ENCODE results near the gene UBA52. TPM values are rescaled to one million over a fixed set of nuclear protein-coding genes. Genes with fewer than 3 reads are reported as not detected.

UBA52 gene
- total and polyA plus RNA-seq, 2 of the 13 experiments (the other 11 are each of a cell fraction or from before 2014, with no cell fraction given) = 959 to 1,782 TPM

DNA sequence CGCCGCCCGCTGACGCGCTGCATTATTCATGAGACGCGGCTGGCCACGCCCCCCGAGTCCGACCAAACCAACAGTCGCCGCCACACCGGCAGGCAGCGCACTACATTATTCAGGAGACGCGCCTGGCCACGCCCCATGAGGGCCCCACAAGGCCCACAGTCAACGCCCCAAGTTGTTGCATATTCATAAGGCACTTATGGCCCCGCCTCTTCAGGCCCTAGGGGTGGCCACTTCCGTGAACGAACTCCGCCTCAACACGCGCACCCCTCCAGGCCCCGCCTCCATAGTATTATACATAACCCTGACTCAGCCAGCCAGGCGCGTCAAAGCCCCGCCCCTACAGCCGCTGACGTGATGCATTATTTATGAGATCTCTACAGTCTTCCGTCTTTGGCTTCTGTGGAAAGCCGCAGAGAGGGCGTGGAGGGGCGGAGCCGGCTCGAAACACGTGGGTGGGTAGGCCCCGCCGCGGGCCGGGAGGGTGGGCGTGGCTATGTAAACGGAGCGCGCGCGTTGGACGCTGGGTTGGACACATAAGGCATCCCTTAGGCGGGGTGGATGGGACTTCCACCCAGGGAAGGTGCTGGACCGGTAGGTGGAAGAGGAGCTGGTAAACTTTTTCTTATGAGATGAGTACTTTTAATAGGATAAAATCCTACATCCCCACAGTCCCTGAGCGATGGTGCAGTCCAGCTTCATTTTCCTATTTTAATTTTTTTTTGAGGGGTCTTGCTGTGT lies 49.4 kb upstream of the UBA52 start (continued):
- peak; percentile 42; the same call in 1 of the 2 replicates for TF ChIP-seq MED1 (CRISPR knock-in tag; IDR thresholded peaks at IDR 0.05)
- TF ChIP-seq ZNF230 (CRISPR knock-in tag; IDR thresholded peaks at IDR 0.05) = 0 out of 2 replicates have a peak, but pooled peaks have one; percentile 2
- TF ChIP-seq KAT8 (CRISPR knock-in tag; IDR thresholded peaks at IDR 0.05) = 0 out of 2 replicates have a peak, but pooled peaks have one; percentile 8
- peak; percentile 24 for TF ChIP-seq XRCC5 (optimal IDR thresholded peaks at IDR 0.05; ENCODE audit: low read length)
- TF ChIP-seq SRSF4 (IDR thresholded peaks at IDR 0.05; ENCODE audit: low read depth, low read length, poor library complexity, severe bottlenecking) = no peak
- TF ChIP-seq, protein P1, sequence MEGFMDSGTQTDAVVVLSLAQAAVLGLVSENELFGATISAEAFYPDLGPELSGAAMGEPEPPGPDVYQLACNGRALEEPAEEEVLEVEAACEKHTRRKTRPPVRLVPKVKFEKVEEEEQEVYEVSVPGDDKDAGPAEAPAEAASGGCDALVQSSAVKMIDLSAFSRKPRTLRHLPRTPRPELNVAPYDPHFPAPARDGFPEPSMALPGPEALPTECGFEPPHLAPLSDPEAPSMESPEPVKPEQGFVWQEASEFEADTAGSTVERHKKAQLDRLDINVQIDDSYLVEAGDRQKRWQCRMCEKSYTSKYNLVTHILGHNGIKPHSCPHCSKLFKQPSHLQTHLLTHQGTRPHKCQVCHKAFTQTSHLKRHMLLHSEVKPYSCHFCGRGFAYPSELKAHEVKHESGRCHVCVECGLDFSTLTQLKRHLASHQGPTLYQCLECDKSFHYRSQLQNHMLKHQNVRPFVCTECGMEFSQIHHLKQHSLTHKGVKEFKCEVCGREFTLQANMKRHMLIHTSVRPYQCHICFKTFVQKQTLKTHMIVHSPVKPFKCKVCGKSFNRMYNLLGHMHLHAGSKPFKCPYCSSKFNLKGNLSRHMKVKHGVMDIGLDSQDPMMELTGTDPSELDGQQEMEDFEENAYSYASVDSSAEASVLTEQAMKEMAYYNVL (CRISPR knock-in tag; IDR thresholded peaks at IDR 0.05; ENCODE audit: borderline replicate concordance) = no peak; the same call in 1 of the 2 replicates
- TF ChIP-seq, protein P2, sequence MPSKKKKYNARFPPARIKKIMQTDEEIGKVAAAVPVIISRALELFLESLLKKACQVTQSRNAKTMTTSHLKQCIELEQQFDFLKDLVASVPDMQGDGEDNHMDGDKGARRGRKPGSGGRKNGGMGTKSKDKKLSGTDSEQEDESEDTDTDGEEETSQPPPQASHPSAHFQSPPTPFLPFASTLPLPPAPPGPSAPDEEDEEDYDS (CRISPR knock-in tag; IDR thresholded peaks at IDR 0.05) = peak; percentile 93
- TF ChIP-seq RCOR2 (CRISPR knock-in tag; IDR thresholded peaks at IDR 0.05) = 0 out of 2 replicates have a peak, but pooled peaks have one; percentile 35
- TF ChIP-seq ZNF460 (CRISPR knock-in tag; IDR thresholded peaks at IDR 0.05; ENCODE audit: borderline replicate concordance) = no peak
- TF ChIP-seq ISL2 (CRISPR knock-in tag; IDR thresholded peaks at IDR 0.05) = 0 out of 2 replicates have a peak, but pooled peaks have one; percentile 23
- TF ChIP-seq MAFK (conservative IDR thresholded peaks at IDR 0.05 in 1 of 2, IDR thresholded peaks at IDR 0.05 in 1 of 2; ENCODE audit: low read length in 2 of 2) = peak; percentile 62 to 64
- TF ChIP-seq, protein P3, sequence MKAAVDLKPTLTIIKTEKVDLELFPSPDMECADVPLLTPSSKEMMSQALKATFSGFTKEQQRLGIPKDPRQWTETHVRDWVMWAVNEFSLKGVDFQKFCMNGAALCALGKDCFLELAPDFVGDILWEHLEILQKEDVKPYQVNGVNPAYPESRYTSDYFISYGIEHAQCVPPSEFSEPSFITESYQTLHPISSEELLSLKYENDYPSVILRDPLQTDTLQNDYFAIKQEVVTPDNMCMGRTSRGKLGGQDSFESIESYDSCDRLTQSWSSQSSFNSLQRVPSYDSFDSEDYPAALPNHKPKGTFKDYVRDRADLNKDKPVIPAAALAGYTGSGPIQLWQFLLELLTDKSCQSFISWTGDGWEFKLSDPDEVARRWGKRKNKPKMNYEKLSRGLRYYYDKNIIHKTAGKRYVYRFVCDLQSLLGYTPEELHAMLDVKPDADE (CRISPR knock-in tag; IDR thresholded peaks at IDR 0.05) = no peak
- peak; percentile 82 for TF ChIP-seq CREB1 (IDR thresholded peaks at IDR 0.05)
- TF ChIP-seq CREB1 (CRISPR knock-in tag; IDR thresholded peaks at IDR 0.05) = peak; percentile 85
- no peak for TF ChIP-seq ZNF552 (CRISPR knock-in tag; IDR thresholded peaks at IDR 0.05; ENCODE audit: borderline replicate concordance)
- TF ChIP-seq, protein P4, sequence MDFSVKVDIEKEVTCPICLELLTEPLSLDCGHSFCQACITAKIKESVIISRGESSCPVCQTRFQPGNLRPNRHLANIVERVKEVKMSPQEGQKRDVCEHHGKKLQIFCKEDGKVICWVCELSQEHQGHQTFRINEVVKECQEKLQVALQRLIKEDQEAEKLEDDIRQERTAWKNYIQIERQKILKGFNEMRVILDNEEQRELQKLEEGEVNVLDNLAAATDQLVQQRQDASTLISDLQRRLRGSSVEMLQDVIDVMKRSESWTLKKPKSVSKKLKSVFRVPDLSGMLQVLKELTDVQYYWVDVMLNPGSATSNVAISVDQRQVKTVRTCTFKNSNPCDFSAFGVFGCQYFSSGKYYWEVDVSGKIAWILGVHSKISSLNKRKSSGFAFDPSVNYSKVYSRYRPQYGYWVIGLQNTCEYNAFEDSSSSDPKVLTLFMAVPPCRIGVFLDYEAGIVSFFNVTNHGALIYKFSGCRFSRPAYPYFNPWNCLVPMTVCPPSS (IDR thresholded peaks at IDR 0.05) = no peak
- TF ChIP-seq KLF9 (CRISPR knock-in tag; IDR thresholded peaks at IDR 0.05; ENCODE audit: low read depth) = no peak
- TF ChIP-seq, protein P5, sequence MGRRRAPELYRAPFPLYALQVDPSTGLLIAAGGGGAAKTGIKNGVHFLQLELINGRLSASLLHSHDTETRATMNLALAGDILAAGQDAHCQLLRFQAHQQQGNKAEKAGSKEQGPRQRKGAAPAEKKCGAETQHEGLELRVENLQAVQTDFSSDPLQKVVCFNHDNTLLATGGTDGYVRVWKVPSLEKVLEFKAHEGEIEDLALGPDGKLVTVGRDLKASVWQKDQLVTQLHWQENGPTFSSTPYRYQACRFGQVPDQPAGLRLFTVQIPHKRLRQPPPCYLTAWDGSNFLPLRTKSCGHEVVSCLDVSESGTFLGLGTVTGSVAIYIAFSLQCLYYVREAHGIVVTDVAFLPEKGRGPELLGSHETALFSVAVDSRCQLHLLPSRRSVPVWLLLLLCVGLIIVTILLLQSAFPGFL (CRISPR knock-in tag; IDR thresholded peaks at IDR 0.05) = no peak
- TF ChIP-seq ELF1 (CRISPR knock-in tag; IDR thresholded peaks at IDR 0.05) = peak; percentile 94
- TF ChIP-seq, protein P6, sequence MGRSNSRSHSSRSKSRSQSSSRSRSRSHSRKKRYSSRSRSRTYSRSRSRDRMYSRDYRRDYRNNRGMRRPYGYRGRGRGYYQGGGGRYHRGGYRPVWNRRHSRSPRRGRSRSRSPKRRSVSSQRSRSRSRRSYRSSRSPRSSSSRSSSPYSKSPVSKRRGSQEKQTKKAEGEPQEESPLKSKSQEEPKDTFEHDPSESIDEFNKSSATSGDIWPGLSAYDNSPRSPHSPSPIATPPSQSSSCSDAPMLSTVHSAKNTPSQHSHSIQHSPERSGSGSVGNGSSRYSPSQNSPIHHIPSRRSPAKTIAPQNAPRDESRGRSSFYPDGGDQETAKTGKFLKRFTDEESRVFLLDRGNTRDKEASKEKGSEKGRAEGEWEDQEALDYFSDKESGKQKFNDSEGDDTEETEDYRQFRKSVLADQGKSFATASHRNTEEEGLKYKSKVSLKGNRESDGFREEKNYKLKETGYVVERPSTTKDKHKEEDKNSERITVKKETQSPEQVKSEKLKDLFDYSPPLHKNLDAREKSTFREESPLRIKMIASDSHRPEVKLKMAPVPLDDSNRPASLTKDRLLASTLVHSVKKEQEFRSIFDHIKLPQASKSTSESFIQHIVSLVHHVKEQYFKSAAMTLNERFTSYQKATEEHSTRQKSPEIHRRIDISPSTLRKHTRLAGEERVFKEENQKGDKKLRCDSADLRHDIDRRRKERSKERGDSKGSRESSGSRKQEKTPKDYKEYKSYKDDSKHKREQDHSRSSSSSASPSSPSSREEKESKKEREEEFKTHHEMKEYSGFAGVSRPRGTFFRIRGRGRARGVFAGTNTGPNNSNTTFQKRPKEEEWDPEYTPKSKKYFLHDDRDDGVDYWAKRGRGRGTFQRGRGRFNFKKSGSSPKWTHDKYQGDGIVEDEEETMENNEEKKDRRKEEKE (IDR thresholded peaks at IDR 0.05) = no peak
- no peak for TF ChIP-seq RELA (CRISPR knock-in tag; IDR thresholded peaks at IDR 0.05)
- TF ChIP-seq ZNF564 (CRISPR knock-in tag; IDR thresholded peaks at IDR 0.05) = no peak
